ENCODE results near the gene SHMT2.

Gene SHMT2

DNA sequence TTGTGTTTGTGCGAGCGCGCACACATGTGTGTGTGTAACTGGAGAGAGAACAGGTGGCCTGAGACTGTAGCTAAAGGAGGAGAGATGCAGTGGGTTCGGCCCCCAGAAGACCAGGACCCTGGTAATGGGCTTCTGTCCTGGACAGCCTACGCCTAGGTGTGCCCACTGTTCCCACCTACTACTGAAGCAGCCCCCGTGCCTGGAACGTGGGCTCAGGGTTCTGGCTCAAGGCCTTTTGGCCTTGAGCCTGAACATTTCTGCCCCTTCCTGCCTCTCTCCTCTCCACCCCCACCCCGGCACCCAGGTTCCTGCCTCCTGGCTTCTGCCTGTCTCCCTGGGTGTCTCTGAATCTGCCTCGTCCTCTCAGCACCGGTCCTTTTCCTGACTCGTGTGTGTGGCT lies 14.4 kb upstream of the SHMT2 start:
- DNase-seq (ENCODE audit: low read depth), result no peak

DNA sequence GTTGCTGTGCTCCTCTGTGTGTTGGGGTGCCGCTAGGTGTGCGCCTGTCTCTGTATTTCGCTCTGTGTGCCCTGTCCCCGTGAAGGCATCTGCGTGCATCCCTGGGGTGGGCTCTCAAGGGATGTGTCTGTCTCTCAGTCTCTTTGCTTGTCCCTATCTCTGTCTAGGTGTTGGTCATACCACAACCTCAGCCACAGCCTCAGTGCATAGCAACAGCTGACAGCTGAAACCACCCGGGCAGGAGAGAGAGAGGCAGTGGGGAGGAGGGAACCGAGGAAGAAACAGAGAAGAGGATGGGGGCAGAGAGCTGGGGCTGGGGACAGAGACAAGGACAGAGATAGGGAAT lies 13.9 kb upstream of the SHMT2 start:
- DNase-seq (ENCODE audit: low read depth), result no peak

DNA sequence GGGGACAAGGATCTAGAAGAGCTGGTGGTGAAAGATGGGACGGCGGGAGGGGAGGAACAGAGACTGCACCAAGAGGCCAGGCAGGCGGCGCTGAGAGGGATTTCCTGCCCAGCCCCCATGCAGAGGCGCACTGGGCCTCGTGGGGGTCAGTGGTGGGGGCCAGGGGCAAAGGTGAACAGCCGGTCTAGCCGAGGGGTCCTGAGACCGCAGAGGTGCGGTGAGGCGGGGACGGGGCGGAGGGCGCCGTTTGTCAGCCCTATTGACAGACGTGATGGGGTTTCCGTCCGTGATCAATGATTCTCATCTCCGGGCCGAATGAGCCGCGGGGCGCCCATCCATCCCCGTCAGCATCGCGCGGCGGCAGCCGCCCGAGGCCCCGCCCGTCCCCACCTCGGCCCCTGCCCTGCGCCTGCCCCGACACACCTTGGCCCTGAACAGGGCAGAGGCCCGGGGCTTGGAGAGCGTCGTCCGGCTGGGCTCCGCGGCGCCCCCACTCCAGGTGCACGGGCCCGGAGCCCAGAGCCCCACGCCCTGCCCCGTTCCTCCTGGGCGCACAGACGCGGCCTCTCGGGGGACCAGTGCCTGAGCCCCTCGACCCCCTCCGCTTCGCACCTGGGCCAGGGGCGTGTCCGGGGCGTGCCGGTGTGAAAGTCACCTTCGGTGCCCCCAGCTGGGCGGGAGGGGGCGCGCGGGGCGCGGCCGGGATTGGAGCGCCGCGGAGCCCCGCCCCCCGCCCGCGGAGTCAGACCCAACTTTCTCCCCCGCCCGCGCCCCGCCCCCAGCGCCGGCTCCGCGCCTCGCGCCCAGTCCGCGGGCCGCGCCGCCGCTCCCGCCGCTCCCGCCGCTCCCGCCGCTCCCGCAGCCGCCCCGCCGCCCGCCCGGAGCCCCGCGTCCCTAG lies 13.2 kb upstream of the SHMT2 start, which contains the start of gene NXPH4:
Gene NXPH4, plus strand, starts transcription at position 781 of the 898 bp plus-strand sequence. CDS start 176 bp downstream, outside the sequence.
- DNase-seq (ENCODE audit: low read depth), result no peak

DNA sequence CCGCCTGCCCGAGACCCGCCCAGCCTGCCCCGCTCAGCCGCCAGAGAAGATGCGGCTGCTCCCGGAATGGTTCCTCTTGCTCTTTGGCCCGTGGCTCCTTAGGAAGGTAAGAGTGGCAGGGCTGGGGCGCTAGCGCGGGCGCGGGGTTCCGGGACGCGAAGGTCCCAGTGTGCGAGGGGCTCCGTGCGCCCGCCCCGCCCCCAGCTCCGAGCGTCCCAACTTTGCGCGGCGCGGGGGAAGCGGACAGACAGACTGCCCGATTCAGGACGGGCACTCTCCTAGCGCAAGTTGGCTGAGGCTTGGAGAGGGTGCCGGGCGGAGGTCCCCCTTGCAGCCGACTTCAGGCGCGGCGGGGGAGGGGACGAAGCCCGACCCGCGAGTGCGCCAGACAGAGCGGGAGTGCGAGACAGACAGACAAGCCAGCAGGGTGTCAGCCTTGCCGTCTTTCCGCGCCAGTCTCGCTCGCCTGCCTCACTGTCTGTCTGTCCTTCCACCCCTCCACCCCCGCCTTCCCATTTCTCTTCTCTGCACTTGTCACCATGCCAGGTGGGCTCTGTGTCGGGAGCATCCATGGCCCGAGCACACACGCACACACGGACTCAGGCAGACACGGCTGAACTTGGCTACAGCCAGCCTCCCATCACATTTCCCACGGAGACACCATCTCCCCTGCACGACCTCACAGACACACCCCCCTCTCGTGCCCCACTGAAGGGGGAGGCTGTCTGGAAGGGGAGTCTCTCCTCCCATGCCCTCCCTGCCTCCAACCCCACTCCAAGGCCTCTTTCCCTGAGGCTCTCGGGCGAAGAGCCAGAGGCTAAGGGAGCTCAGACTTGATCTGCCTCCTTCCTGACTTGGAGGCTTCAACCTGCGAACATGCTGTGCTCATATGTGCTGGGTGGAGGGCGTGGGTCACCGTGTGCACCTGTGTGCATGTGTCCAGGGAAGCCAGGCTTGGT lies 12.3 kb upstream of the SHMT2 start:
- no peak for DNase-seq (ENCODE audit: low read depth)

DNA sequence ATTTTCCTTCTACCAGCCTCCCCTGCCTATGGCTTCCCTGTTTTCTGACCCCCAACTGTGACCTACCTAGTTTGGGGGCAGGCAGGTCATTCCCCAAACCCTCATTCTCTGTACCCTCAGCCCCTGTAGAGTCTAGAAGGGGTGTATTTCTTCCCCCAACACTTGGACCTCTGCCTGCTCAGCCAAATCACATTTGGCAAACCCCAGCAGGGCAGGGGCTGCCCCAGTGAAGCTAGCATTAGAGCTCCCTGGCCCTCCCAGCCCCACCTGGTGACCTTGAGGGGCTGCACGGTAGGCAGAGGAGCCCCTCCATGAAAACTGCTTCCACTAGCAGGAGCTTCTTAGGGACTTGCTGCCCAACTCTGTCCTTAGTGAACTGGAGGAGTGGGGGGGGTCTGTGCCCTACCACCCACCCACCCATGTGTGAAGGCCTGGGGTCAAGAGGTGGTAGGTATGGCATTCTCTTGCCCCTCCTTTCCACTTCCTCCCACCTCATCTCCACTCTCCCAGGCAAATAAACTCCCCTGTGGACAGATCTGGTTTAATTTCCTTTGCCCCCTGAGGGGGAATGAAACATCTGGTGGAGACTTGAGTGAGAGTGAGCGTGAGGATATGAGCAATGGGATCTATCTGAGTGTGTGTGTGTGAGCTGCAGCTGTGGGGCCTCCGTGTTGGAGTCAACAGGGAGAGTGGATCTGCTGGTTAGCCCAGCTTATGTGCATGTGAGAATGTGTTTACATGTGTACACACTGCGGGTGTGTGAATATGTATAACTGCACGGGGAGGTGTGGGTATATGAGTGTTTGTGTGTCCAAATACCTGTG lies 11.3 kb upstream of the SHMT2 start:
- DNase-seq (ENCODE audit: low read depth), result no peak

DNA sequence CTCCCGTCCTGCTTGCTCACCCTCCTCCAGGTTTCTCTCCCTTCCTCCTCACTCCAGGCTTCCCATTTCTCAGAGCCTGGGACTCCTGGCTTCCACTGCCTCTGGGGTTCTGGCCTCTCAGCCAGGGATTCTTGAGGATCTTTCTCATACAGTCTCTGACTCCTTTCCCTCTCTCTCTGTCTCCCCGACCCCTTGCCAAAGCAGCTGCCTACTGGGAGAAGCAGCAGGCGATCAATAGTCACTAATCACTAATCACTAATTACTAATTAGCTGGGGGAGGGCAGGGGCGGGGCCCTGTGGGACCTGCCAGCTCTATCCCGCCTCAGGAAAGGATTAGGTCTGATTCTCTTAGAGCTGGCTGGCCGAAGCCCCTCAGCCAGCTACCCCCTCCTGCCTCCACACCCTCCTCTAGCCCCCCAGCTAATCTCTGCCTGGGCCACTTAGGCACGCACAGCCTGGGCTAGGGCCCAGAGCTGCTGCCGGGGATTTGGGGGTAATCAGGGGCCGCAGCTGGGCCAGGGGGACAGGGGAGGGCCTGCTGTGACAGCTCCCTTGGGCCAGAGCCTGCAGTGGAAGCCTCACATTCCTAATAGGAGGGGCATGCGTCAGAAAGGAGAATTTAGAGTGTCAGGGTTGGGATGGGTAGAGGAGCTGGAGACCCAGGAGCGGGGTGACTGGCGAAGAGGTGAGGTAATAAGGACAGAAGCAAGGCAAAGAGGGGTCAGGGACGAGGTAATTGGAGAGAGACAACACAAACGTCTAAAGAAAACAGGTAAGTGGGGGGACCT lies 10.1 kb upstream of the SHMT2 start:
- DNase-seq (ENCODE audit: low read depth), result no peak

DNA sequence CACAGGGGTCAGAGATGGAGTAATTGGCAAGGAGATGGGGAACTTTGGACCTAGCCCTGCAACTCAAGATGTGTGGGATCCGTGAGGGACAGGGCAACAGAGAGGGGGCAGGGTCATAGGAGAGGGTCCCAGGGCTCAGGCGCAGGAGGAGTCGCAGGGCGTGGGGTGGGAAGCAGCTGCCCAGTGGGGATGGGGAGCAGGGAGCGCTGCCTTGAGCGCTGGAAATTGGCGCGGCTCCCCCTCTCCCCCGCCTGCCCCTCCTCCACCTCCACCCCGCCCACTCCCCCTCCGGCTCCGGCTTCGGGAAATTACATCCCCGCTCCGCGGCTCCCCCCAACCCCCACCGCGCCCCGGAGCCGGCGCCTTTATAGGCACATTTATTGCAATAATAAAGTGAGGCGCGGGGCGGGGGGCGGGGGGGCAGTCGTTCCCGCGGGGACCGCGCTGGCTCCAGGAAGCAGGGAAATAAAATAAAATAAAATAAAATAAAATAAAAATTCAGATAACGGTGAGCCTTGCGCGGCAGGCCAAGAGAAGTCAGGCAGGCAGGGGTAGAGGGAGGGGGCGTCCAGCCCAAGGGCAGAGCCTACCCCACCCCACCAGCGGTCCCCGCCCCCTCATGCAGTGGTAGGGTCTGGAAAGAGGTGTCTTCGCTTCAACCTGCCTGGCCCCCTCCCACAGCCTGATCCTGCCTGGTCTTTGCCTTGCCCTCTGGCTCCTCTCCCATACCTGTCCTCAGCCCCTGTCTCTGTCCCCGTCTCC lies 9.3 kb upstream of the SHMT2 start:
- DNase-seq (ENCODE audit: low read depth), result no peak

DNA sequence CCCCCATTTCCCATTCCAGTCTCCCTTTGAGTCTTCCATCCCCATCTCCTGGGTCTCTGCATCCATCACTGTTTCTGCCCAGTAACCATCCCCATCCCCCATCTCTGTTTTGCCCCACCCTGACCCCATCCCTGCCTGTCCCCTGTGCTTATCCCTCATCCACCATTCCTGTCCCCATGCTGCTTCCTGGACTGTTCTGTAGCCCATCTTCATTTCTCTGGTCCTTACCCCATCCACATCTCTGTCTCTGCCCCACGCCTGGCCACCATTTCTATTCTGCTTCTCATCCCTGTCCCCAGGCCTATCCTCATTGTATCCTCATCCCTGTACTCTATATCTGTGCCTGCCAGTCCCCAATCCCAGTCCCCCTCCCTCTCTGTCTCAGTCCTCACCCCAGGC lies 8.7 kb upstream of the SHMT2 start:
- DNase-seq (ENCODE audit: low read depth), result no peak

DNA sequence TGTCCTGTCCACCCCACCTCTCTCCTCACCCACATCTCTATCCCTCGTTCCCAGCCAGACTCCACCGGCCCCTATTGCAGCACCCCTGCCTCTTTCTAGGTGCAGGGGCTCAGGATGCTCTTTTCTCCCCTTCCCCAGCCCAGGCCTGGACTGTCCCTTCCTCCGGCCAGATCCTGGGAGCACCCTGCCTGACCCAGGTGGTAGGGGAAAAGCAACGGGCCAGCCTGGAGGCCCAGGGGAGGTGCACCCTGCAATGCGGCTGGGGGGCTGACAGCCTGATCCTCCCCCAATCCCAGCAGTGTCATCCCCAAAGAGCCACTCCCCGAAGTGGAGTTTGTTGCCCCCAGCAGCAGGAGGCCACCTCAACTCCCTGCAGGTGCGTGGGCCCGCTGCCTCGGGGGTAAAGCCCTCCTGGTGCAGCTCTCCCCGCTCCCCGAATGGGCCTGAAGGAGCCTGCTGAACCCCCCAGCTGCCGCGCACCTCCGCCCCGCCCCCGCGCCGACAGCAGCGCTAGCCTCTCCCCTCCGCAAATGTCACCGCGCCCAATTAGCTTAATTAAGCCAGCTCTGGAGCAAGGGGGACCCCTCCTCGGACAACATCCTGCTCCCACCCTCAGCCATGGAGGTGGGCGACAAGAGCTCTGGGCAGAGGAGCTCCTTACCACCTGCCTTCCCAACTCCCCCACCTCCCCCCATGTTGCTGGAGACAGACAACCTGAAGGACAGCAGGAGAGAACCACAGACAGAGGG lies 8.2 kb upstream of the SHMT2 start:
- DNase-seq (ENCODE audit: low read depth), result no peak

DNA sequence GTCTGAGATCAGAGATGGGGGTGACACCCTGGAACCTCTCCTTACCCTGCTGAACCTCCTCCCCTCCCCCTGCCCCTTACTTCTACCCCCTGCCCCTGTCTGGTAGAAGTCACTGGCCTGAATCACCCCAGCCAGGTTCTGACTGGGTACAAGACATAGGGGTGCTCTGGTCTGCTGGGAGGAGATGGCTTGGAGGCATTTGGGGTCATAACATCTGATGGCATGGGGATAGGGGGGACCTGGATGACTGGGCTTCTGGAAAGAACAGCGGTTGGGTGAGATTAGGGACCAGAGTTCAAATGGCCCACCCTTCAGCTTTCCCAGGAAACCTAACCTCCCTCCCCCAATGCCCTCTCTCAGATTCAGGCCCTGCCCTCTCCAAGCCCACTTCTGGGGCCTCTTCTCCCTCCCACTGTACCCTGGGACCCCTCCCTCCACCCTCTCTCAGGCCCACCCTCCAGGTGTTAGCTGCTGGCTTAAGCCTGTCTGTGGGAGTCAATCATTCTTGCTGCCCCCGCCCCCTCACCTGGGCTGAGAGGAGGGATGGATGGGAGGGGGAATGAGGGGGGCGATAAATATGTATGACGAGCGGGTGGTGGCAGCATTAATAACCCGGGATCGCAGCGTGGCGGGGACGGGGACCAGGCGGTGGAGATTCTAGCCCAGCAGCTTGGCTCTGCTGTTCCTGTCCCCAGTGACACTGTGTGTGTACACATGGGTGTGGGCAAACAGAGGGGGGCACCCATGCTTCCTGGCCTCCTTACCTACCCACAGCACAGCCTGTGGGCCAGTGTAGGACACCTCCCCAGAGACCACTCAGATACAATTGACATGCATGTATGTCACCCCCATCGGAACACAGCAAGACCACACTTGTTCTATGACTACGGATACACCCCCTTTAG lies 7.0 kb upstream of the SHMT2 start:
- no peak for DNase-seq (ENCODE audit: low read depth)

DNA sequence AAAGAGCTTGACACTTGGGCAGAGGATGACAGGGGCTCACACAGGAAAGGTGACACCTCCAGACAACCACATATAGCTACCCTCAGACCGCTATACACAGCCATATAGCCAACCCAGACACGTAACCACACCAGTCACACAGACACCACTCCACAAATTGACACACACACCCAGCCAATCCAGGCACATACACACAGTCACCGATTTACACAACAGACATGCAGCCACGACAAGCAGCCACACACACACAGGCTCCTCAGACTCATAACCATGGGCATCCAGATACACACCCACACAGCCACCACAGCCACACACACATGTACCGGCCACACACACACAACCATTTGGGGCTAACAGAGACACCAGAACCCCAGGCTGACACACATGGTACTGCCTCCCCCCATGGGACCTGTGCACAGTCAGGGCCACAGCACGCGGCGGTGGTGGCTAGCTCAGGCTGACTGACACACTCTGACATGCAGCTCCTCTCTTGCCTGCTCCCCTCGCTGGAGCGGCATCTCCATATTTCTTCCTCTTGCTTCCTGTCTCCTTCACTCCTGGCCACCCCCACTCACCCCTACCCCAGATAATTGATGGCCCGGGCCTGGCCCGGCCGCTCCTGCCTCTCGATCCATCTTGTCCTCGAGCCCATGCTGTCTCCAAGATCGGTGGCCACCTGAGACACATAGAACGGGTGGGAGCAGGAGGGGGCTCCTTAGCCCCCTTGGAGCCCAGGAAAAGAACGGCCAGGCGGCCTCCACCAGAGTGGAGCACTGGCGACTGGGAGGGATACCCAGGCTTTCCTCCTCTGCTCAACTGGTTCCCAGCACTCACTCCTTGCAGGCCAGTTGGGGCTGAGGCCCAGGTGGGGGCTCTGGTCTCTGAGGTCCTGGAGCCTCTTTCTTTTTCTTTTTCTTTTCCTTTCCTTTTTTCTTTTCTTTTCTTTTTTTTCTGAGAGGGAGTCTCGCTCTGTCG lies 6.0 kb upstream of the SHMT2 start:
- DNase-seq (ENCODE audit: low read depth), result no peak

DNA sequence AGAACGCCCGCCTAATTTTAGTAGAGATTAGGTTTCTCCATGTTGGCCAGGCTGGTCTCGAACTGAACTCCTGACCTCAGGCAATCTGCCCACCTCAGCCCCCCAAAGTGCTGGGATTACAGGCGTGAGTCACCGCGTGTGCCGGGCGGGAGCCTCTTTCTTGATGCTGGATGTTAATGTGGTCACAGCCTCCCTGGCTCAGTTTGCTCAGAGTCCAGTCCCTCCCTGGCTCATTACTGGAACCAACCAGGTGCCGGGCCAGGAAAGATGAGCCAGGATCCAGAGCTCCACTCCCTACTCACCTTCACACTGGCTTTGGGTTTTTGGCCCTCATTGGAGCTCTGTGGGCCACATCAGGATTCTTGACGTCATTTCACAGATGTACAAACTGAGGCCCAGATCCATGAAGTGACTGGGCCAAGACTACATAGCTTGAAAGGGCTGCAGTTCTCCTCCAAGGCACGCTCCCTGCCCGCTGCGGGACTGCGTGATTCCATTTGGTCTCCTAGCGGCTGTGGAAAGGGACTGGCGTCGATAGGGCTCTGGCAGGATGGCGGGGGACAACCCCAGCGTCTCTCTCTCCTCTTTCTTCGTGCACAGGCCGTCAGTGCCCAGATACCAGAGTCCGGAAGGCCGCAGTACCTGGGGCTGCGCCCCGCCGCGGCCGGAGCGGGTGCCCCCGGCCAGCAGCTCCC lies 5.1 kb upstream of the SHMT2 start:
- no peak for DNase-seq (ENCODE audit: low read depth)

DNA sequence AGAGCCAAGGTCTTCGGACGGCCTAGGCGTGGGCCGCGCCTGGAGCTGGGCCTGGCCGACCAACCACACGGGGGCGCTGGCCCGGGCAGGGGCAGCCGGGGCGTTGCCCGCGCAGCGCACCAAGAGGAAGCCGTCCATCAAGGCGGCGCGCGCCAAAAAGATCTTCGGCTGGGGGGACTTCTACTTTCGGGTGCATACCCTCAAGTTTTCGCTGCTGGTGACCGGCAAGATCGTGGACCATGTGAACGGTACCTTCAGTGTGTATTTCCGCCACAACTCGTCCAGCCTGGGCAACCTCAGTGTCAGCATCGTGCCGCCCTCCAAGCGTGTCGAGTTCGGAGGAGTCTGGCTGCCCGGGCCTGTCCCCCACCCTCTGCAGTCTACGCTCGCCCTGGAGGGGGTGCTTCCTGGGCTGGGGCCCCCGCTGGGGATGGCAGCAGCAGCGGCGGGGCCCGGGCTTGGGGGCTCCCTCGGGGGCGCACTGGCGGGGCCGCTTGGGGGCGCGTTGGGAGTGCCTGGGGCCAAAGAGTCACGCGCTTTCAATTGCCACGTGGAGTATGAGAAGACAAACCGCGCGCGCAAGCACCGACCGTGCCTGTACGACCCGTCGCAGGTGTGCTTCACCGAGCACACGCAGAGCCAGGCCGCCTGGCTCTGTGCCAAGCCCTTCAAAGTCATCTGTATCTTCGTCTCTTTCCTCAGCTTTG lies 4.4 kb upstream of the SHMT2 start:
- DNase-seq (ENCODE audit: low read depth), result no peak

DNA sequence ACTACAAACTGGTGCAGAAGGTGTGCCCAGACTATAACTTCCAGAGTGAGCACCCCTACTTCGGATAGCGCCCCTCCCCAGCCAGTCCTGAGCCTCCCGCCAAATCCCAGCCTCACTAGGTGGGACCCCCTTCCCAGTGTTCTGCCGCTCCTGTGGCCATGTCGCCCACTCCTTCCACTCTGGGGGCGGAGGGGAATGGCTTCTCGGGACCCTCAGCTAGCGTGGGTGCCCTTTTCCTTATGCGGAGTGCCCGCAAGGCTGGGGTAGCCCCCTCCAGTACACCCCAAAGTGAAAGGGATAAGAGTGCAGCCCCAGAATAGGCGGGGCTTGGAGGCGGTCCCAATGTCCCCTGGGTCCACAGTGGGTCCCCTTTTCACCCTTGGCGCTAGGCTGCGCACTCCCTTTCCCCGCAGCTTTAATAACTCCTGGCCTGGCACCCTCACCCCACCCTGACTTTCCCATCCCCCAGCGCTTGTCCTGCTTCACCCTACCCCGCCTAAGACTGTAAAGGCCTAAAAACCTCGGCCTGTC lies 3.8 kb upstream of the SHMT2 start:
- DNase-seq (ENCODE audit: low read depth), result no peak

DNA sequence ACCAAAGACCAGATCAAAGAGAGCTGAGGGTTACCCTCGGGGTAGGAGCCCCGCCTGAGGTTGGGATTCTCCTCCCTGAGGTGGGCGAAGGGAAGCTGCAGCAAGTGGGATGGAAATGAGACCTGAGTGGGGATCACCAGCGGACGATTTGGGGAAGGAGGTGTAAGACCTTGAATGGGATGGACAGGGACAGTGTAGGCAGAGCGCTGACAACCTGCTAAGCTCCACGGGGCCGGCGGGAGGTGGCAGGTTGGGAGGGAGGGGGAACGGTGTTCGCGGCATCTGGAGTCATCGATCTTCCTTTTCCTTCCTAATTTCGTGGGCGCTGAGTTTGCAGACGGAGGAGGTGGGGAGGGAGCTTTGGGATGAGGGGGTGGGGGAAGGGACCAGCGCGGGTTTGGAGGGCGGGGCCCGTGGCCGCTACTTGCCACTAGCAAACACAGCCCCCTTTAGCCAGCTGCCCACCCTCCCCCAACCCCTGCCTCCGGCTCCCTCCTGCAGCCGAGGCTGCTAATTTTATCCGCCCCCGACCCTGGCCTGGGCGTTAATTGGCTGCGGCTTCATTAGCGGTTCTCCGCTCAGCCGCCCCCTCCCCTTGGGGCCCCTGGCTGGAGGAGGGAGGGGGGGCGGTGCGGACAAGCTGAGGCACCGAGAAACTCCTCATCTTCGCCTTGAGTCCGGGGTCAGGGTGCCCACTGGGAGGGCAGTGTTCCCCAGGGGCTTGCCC lies 2.8 kb upstream of the SHMT2 start:
- DNase-seq (ENCODE audit: low read depth), result no peak

All from stimulated activated CD8-positive, alpha-beta memory T cell treated with anti-CD3 and anti-CD28 coated beads, Interleukin-12 subunit alpha, Interleukin-12 subunit beta, amount 100 ng/mL, for 1 hour (primary cell).